Caco-2 (cell line): ENCODE data around the gene HTR4. TPM values are rescaled to one million over a fixed set of nuclear protein-coding genes. Genes with fewer than 3 reads are reported as not detected.

ENCODE experiments used
- BruUV-seq: library from RNA; stranded (reverse); fragments of 400-500 nt; replicated peaks from 2 replicates; lab custom pipeline; 2021; lab: Mats Ljungman, UMichigan
- CTCF ChIA-PET: fragments of 300-600 bp; sonication (Branson Sonifier 250); formaldehyde crosslinking; loops from one replicate; lab custom pipeline; 2022; ENCODE audit warnings: antibody characterized with exemption; lab: Charles Lee
- POLR2A ChIA-PET: fragments of 300-600 bp; sonication (Branson Sonifier 250); formaldehyde crosslinking; loops from one replicate; lab custom pipeline; 2022; ENCODE audit warnings: antibody characterized with exemption; lab: Charles Lee
- DNase-seq, 2 experiments: peaks; one replicate each; pipeline versions ENCODE4 v3.0.0 to v3.0.0-alpha.2; 2020 to 2022
- H3K27me3 ChIP-seq: replicated peaks from 2 replicates; pipeline ENCODE4 v1.6.0; 2011; ENCODE audit warnings: low read length; ENCODE audit not compliant: control insufficient read depth, insufficient read depth
- H3K36me3 ChIP-seq: 2 replicates; pipeline ENCODE4 v1.5.1; 2011; ENCODE audit warnings: low read length; ENCODE audit not compliant: control insufficient read depth, insufficient read depth
- H3K4me1 ChIP-seq: fragments of 250-450 bp; sonication (Bioruptor Pico); 2 replicates; pipeline ENCODE4 v1.5.1; 2020; ENCODE audit warnings: mild to moderate bottlenecking
- H3K4me3 ChIP-seq: 2 replicates; pipeline ENCODE4 v1.5.1; 2011; ENCODE audit warnings: low read depth, mild to moderate bottlenecking, control low read depth, low read length
- H3K9me3 ChIP-seq: fragments of 250-450 bp; sonication (Bioruptor Pico); 2 replicates; pipeline ENCODE4 v1.5.1; 2020; ENCODE audit warnings: mild to moderate bottlenecking, moderate library complexity
- H3K27ac Mint-ChIP-seq: one replicate; pipeline ENCODE4 v1.8.0; 2022; ENCODE audit warnings: mixed read lengths; ENCODE audit not compliant: unreplicated experiment
- H3K27me3 Mint-ChIP-seq: one replicate; pipeline ENCODE4 v1.8.0; 2022; ENCODE audit warnings: mixed read lengths; ENCODE audit not compliant: insufficient read depth, unreplicated experiment
- H3K36me3 Mint-ChIP-seq: one replicate; pipeline ENCODE4 v1.8.0; 2022; ENCODE audit warnings: mild to moderate bottlenecking, mixed read lengths; ENCODE audit not compliant: insufficient read depth, unreplicated experiment
- H3K4me1 Mint-ChIP-seq: one replicate; pipeline ENCODE4 v1.8.0; 2022; ENCODE audit warnings: low read depth, mixed read lengths; ENCODE audit not compliant: unreplicated experiment
- H3K4me3 Mint-ChIP-seq: one replicate; pipeline ENCODE4 v1.8.0; 2022; ENCODE audit warnings: mild to moderate bottlenecking, moderate library complexity, mixed read lengths; ENCODE audit not compliant: unreplicated experiment
- H3K9me3 Mint-ChIP-seq: one replicate; pipeline ENCODE4 v1.8.0; 2022; ENCODE audit warnings: mixed read lengths; ENCODE audit not compliant: unreplicated experiment
- CTCF ChIP-seq, 2 experiments: fragments of 200-600 bp in 1 of 2; IDR thresholded peaks; 1 replicate in 1 of 2; 2 replicates in 1 of 2; pipeline versions ENCODE4 v1.5.1 to v1.8.0; 2011 to 2022; ENCODE audit warnings: antibody characterized with exemption in 1 of 2, control low read depth in 1 of 2, inconsistent platforms in 1 of 2, low read depth in 1 of 2, low read length in 1 of 2, mild to moderate bottlenecking in 1 of 2, moderate library complexity in 1 of 2; ENCODE audit not compliant: insufficient read depth in 1 of 2, severe bottlenecking in 1 of 2, unreplicated experiment in 1 of 2
- intact Hi-C: fragments of 100-400 bp; cut with micrococcal nuclease; formaldehyde crosslinking; loops from one replicate; pipeline ENCODE4 v1.10.0; 2022; ENCODE audit not compliant: unreplicated experiment
- total RNA-seq: library from RNA; stranded (reverse); gene quantifications from 2 replicates; pipeline ENCODE4 v1.2.3, GENCODE V29; 2022

HTR4 gene
- total RNA-seq, 1 experiment from 2014 or later = not detected

- Histone ChIP-seq H3K4me3 (no peak overlapping the region), H3K9me3 (no peaks in the 10 kb centered on the region), H3K27me3 (no peaks in the 10 kb centered on the region; the same call in 1 of the 2 replicates), H3K36me3 (no peaks in the 10 kb centered on the region), H3K4me1 (no peaks in the 10 kb centered on the region)
- no peak overlapping the region for H3K4me3 Mint-ChIP-seq
- intact Hi-C loops = no loop called here
- CTCF ChIA-PET = no interaction called here
- H3K36me3 Mint-ChIP-seq = no peaks in the 10 kb centered on the region
- no TSS peak for BruUV-seq
- no peaks in the 10 kb centered on the region for H3K9me3 Mint-ChIP-seq
- no peaks in the 10 kb centered on the region for H3K4me1 Mint-ChIP-seq
- DNase-seq = no peak
- H3K27ac Mint-ChIP-seq = no peak overlapping the region
- TF ChIP-seq CTCF (IDR thresholded peaks at IDR 0.05; ENCODE audit: insufficient read depth in 1 of 2, low read depth in 1 of 2, low read length in 1 of 2, severe bottlenecking in 1 of 2, unreplicated experiment in 1 of 2) = no peak
- peaks cover 16% of the 10 kb centered on the region for H3K27me3 Mint-ChIP-seq
- POLR2A ChIA-PET = no interaction called here
Observed at GRCh38 chr5:148491015-148491792, 163.1 kb downstream of the HTR4 start.

DNA sequence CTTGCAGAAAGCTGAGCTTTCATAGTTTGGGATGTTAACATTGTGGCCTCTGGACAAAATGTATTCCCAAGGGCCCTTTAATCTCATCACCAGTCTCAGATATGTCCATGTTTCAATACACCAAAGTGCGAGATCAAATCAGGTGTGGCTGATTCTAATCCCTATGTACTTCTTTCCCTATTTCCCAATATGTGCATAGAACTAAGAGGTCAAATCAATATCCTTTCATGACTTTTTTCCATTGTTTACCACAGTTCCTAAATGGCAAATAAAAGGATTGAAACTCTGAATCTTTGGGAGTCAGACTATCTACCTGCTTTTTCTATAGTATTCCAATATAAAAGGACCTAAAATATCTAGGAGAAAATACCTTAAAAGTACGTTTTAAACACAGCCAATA lies 165.6 kb downstream of the HTR4 start:
- Mint-ChIP-seq H3K9me3 (no peaks in the 10 kb centered on the region), H3K4me3 (no peak overlapping the region), H3K36me3 (no peaks in the 10 kb centered on the region), H3K4me1 (no peaks in the 10 kb centered on the region), H3K27ac (no peak overlapping the region), H3K27me3 (peaks cover 24% of the 10 kb centered on the region)
- intact Hi-C loops = no loop called here
- Histone ChIP-seq H3K4me3 (no peak overlapping the region), H3K36me3 (no peaks in the 10 kb centered on the region), H3K9me3 (no peaks in the 10 kb centered on the region), H3K4me1 (no peaks in the 10 kb centered on the region), H3K27me3 (no peaks in the 10 kb centered on the region)
- DNase-seq = no peak
- no TSS peak for BruUV-seq
- TF ChIP-seq CTCF (IDR thresholded peaks at IDR 0.05; ENCODE audit: insufficient read depth in 1 of 2, low read depth in 1 of 2, low read length in 1 of 2, severe bottlenecking in 1 of 2, unreplicated experiment in 1 of 2) = no peak
- ChIA-PET POLR2A (no interaction called here), CTCF (no interaction called here)

GRCh38 chr5:148486456-148486855 lies 167.9 kb downstream of the HTR4 start:
- Mint-ChIP-seq H3K9me3 (no peaks in the 10 kb centered on the region), H3K36me3 (peaks cover 9% of the 10 kb centered on the region), H3K27me3 (peaks cover 29% of the 10 kb centered on the region), H3K4me1 (peaks cover 7% of the 10 kb centered on the region), H3K27ac (no peak overlapping the region), H3K4me3 (no peak overlapping the region)
- H3K9me3 ChIP-seq = no peaks in the 10 kb centered on the region
- H3K27me3 ChIP-seq = no peaks in the 10 kb centered on the region
- no peaks in the 10 kb centered on the region for H3K36me3 ChIP-seq
- no peak for TF ChIP-seq CTCF (IDR thresholded peaks at IDR 0.05; ENCODE audit: insufficient read depth in 1 of 2, low read depth in 1 of 2, low read length in 1 of 2, severe bottlenecking in 1 of 2, unreplicated experiment in 1 of 2)
- CTCF ChIA-PET = no interaction called here
- H3K4me3 ChIP-seq = no peak overlapping the region
- BruUV-seq = no TSS peak
- no peaks in the 10 kb centered on the region for H3K4me1 ChIP-seq
- DNase-seq = no peak
- intact Hi-C loops = no loop called here
- POLR2A ChIA-PET = no interaction called here
